Heart left ventricle (tissue), 13 donors: ENCODE results near the gene PEX6.
"Not testable (repeated sequence)": the region's sequence is repeated elsewhere in the genome, so short reads cannot be mapped to it uniquely, and the experiment has no call there.

Experiments
- CTCF ChIP-seq, 12 donors: fragments of 200-600 bp; sonication (generic) in 4 of 12; IDR thresholded peaks; one replicate each; pipeline versions ENCODE4 v1.5.0 to v1.8.0; 2018 to 2022; ENCODE audit warnings: antibody characterized with exemption in 12 of 12, mild to moderate bottlenecking in 5 of 12
- POLR2A ChIP-seq, 2 donors: fragments of 450-650 bp; IDR thresholded peaks; one replicate each; pipeline ENCODE4 v1.6.1; 2017; ENCODE audit warnings: antibody characterized with exemption in 2 of 2, mild to moderate bottlenecking in 2 of 2, moderate library complexity in 2 of 2
- donor health status: ischemic (EF 13 %, LVEDD 7.1; RV severe dilation, severe dysfunction).
- donor health status: DM: no; HTN: yes; CAD: no.
- donor health status: DM: no; HTN: no; CAD: no.
- donor health status: ischemic (EF 25% LVEDD 6.9; RV normal size, moderate dysfunction).
- donor health status: ischemic (EF 25% LVEDD 5.7; RV mildly dilated, moderate dysfunction).
- donor health status: ischemic (EF 35%, LVEDD 5.7; RV mildly dilated, moderate dysfunction).
- donor health status: nonischemic (EF 11% LVEDD 7.7; RV severe dilation, severe dysfunction).
- donor health status: DM: yes; HTN: yes; CAD: no.
- donor health status: PGD.
- donor health status: ischemic (EF 29% LVEDD 5.4; RV normal size, mild dysfunction).
- donor health status: nonischemic (EF 23%, LVEDD 6.1; RV moderate dilation, normal function).

DNA sequence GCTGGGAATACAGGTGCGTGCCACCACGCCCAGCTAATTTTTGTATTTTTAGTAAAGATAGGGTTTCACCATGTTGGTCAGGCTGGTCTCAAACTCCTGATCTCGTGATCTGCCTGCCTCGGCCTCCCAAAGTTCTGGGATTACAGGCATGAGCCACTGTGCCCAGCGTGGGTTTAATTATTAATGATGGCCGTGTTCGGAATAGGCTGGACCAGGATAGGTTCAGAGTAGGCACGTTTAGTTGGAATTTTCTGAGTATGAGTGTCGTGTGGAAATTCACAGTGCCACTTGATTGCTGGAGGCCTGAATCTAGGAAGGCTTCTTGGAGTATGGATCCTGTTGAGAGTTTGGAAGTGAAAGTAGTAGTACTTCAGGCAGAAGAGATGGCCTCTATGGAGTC, 19.2 kb upstream of the PEX6 start:
- TF ChIP-seq CTCF, POLR2A (IDR thresholded peaks at IDR 0.05): not testable (repeated sequence)
